WTC11 (cell line): ENCODE results near the gene GRB10.

Experiments used
- ATF2 ChIP-seq: sonication (generic); formaldehyde crosslinking; IDR thresholded peaks from 2 replicates; pipeline ENCODE4 v1.8.1; 2022; ENCODE audit warnings: low read depth, missing genetic modification reagents, borderline replicate concordance
- CBFB ChIP-seq: sonication (generic); formaldehyde crosslinking; IDR thresholded peaks from 2 replicates; pipeline ENCODE4 v1.8.1; 2022; ENCODE audit warnings: mild to moderate bottlenecking, low read depth, missing genetic modification reagents
- CTCF ChIP-seq: fragments of 200-600 bp; IDR thresholded peaks from 2 replicates; pipeline ENCODE4 v1.8.0; 2022; ENCODE audit warnings: antibody characterized with exemption
- NFYB ChIP-seq: sonication (generic); formaldehyde crosslinking; conservative IDR thresholded peaks from 2 replicates; pipeline ENCODE4 v1.8.0; 2022; ENCODE audit warnings: low read depth, missing genetic modification reagents

GRCh38 chr7:50660040-50660829 lies 122.5 kb downstream of the GRB10 start:
- no peak for TF ChIP-seq CTCF
- no peak for TF ChIP-seq NFYB (CRISPR knock-in tag)
- no peak for TF ChIP-seq CBFB
- no peak for TF ChIP-seq ATF2 (CRISPR knock-in tag)
